HepG2 (cell line): ENCODE data around the gene SLC16A3. TPM values are rescaled to one million over a fixed set of nuclear protein-coding genes. Genes with fewer than 3 reads are reported as not detected.

Source experiments
- ATAC-seq: fragments of 200-7000 bp; cut with Tn5 transposase; 3 replicates; pipeline ENCODE4 v1.9.1; 2020; ENCODE audit warnings: mild to moderate bottlenecking, moderate library complexity
- BruUV-seq: library from RNA; stranded (reverse); fragments of 400-500 nt; replicated peaks from 2 replicates; lab custom pipeline; 2021; lab: Mats Ljungman, UMichigan
- CTCF ChIA-PET: fragments of 300-600 bp; formaldehyde crosslinking; extraction: SDS; loops from one replicate; lab custom pipeline; 2021; ENCODE audit warnings: low total read pairs, inconsistent platforms, low intra/inter-chr PET ratio; lab: Yijun Ruan, JAX
- POLR2A ChIA-PET: fragments of 350-600 bp; sonication (Branson Sonifier 250); formaldehyde crosslinking; loops from one replicate; lab custom pipeline; 2020; ENCODE audit warnings: antibody characterized with exemption, inconsistent platforms; lab: Yijun Ruan, JAX
- DNase-seq: peaks from one replicate; pipeline ENCODE4 v3.0.0-alpha.2; 2015; ENCODE audit warnings: low spot score
- FAIRE-seq: peaks from 3 replicates; lab custom pipeline; 2011; peaks lifted over from hg19 to GRCh38; lab: Jason Lieb, UNC
- H2AFZ ChIP-seq: one replicate; pipeline ENCODE4 v1.6.1; 2011; ENCODE audit warnings: low read length, inconsistent platforms
- H3K27ac ChIP-seq: fragments of 300-600 bp; 3 replicates; pipeline ENCODE4 v1.8.0; 2011; ENCODE audit warnings: mixed run types, mild to moderate bottlenecking, mixed read lengths, low read length, inconsistent platforms; ENCODE audit not compliant: insufficient read depth; ENCODE audit errors: extremely low read length
- H3K27me3 ChIP-seq, 2 experiments: fragments of 200-600 bp in 1 of 2; 2 replicates in 1 of 2; 3 replicates in 1 of 2; pipeline versions ENCODE4 v1.6.0 to v1.8.0; 2011; ENCODE audit warnings: low read length in 2 of 2, mild to moderate bottlenecking in 2 of 2, moderate library complexity in 2 of 2, inconsistent platforms in 1 of 2; ENCODE audit not compliant: insufficient read depth in 2 of 2, control insufficient read depth in 1 of 2
- H3K36me3 ChIP-seq, 2 experiments: fragments of 200-600 bp in 1 of 2; replicated peaks in 1 of 2; 2 replicates in 1 of 2; 3 replicates in 1 of 2; pipeline versions ENCODE4 v1.5.1 to v1.8.0; 2011; ENCODE audit warnings: low read length in 2 of 2, inconsistent platforms in 1 of 2; ENCODE audit not compliant: insufficient read depth in 2 of 2, control insufficient read depth in 1 of 2
- H3K4me1 ChIP-seq: 2 replicates; pipeline ENCODE4 v1.5.1; 2012; ENCODE audit warnings: low read length, inconsistent platforms; ENCODE audit not compliant: insufficient read depth
- H3K4me2 ChIP-seq: 2 replicates; pipeline ENCODE4 v1.6.0; 2011; ENCODE audit warnings: low read depth, low read length, inconsistent platforms
- H3K4me3 ChIP-seq, 3 experiments: fragments of 200-600 bp in 1 of 3; sonication (generic), shearing (Covaris generic) in 1 of 3; replicated peaks in 1 of 3; 2 replicates each; pipeline ENCODE4 v1.5.1; 2011 to 2016; ENCODE audit warnings: low read length in 3 of 3, inconsistent platforms in 2 of 3, low read depth in 2 of 3, mild to moderate bottlenecking in 2 of 3, control low read depth in 1 of 3, mixed read lengths in 1 of 3; ENCODE audit not compliant: insufficient read depth in 1 of 3
- H3K79me2 ChIP-seq: one replicate; pipeline ENCODE4 v1.6.1; 2011; ENCODE audit warnings: low read length, inconsistent platforms; ENCODE audit not compliant: insufficient read depth
- H3K9ac ChIP-seq: 2 replicates; pipeline ENCODE4 v1.6.0; 2011; ENCODE audit warnings: mild to moderate bottlenecking, low read depth, low read length, inconsistent platforms; ENCODE audit not compliant: insufficient read depth
- H3K9me3 ChIP-seq: 2 replicates; pipeline ENCODE4 v1.5.1; 2012; ENCODE audit warnings: mild to moderate bottlenecking, low read length
- H4K20me1 ChIP-seq: 2 replicates; pipeline ENCODE4 v1.6.0; 2011; ENCODE audit warnings: inconsistent platforms, mild to moderate bottlenecking, low read length, moderate library complexity; ENCODE audit not compliant: insufficient read depth
- AGO2 ChIP-seq: fragments of 200-400 bp; formaldehyde crosslinking; optimal IDR thresholded peaks from 2 replicates; pipeline ENCODE3; 2017; ENCODE audit warnings: mild to moderate bottlenecking, low read depth, low read length, moderate library complexity
- DRAP1 ChIP-seq: IDR thresholded peaks from 2 replicates; pipeline ENCODE4 v1.6.1; 2016; ENCODE audit warnings: missing genetic modification reagents, missing compliant biosample characterization
- KAT2B ChIP-seq: fragments of 150-350 bp; IDR thresholded peaks from 2 replicates; pipeline ENCODE4 v1.6.1; 2014; ENCODE audit warnings: low read depth, low read length, borderline replicate concordance
- KLF11 ChIP-seq: IDR thresholded peaks from 2 replicates; pipeline ENCODE4 v1.6.1; 2016; ENCODE audit warnings: missing compliant biosample characterization
- MYNN ChIP-seq: sonication (generic); formaldehyde crosslinking; IDR thresholded peaks from 2 replicates; pipeline ENCODE4 v1.4.0; 2020; ENCODE audit warnings: mild to moderate bottlenecking, low read depth, missing genetic modification reagents
- WGBS: methylation state at CpG from one replicate; pipeline ENCODE4 v1.1.6; 2017; ENCODE audit warnings: low lambda C conversion rate; 5-methylcytosine and 5-hydroxymethylcytosine counted together
- in situ Hi-C: cut with HindIII; loops from 2 replicates; pipeline ENCODE4 v1.10.0; 2017; ENCODE audit warnings: low pct_unique_long_range_greater_than_20kb; ENCODE audit not compliant: extremely low pct_ligation_motif_present
- intact Hi-C: fragments of 100-400 bp; cut with micrococcal nuclease; formaldehyde crosslinking; loops from one replicate; pipeline ENCODE4 v1.10.0; 2022; ENCODE audit not compliant: unreplicated experiment
- polyA plus RNA-seq, 8 experiments: library from polyadenylated mRNA; depleted of rRNA in 3 of 8; stranded (reverse) in 7 of 8; unstranded in 1 of 8; fragments of >200 nt; fragmentation: Illumina TruSeq in 4 of 8; extraction: Trizol in 4 of 8; gene quantifications; 2 replicates each; pipeline versions ENCODE4 v1.2.1 to v1.2.3, GENCODE V29; 2011 to 2016; ENCODE audit warnings: low read depth in 4 of 8, missing spikeins in 1 of 8, mixed read lengths in 1 of 8; ENCODE audit not compliant: insufficient read depth in 1 of 8
- total RNA-seq, 5 experiments: library from RNA; depleted of rRNA; stranded (reverse); fragments of >200 nt; fragmentation: Illumina TruSeq; extraction: Trizol; gene quantifications; 2 replicates each; pipeline ENCODE4 v1.2.3, GENCODE V29; 2016; ENCODE audit warnings: low read depth in 1 of 5
- TF ChIP-seq, protein P1 (sequence below): sonication (generic); formaldehyde crosslinking; IDR thresholded peaks from 2 replicates; pipeline ENCODE4 v1.9.0; 2021; ENCODE audit warnings: mild to moderate bottlenecking, missing genetic modification reagents
- TF ChIP-seq, protein P2 (sequence below): sonication (generic); formaldehyde crosslinking; IDR thresholded peaks from 2 replicates; pipeline ENCODE4 v1.5.1; 2020; ENCODE audit warnings: mild to moderate bottlenecking, missing genetic modification reagents, moderate library complexity

Gene SLC16A3
- total and polyA plus RNA-seq, 2 of the 13 experiments (the other 11 are each of a cell fraction or from before 2014, with no cell fraction given) = 242 to 349 TPM

GRCh38 chr17:82203920-82204319 lies 24.9 kb upstream of the SLC16A3 start:
- intact Hi-C loops (no loop called here), in situ Hi-C loops (no loop called here)
- no peak for ATAC-seq
- Histone ChIP-seq H3K36me3 (peaks cover 2 to 3% of the 10 kb centered on the region in 2 experiments; a peak in 2 of 5 replicates), H3K4me3 (no peak overlapping the region), H3K4me1 (peaks cover 20% of the 10 kb centered on the region), H3K9ac (no peak overlapping the region), H3K27ac (no peak overlapping the region), H4K20me1 (no peaks in the 10 kb centered on the region), H3K27me3 (no peaks in the 10 kb centered on the region), H3K4me2 (no peak overlapping the region), H3K79me2 (no peaks in the 10 kb centered on the region), H3K9me3 (no peaks in the 10 kb centered on the region), H2AFZ (no peak overlapping the region)
- CTCF ChIA-PET = no interaction called here
- WGBS = 84% methylated on average over 19 of the region's 19 CpGs
- no peak for DNase-seq
- FAIRE-seq = no peak
- POLR2A ChIA-PET = no interaction called here
- no TSS peak for BruUV-seq
- TF ChIP-seq, protein P1, sequence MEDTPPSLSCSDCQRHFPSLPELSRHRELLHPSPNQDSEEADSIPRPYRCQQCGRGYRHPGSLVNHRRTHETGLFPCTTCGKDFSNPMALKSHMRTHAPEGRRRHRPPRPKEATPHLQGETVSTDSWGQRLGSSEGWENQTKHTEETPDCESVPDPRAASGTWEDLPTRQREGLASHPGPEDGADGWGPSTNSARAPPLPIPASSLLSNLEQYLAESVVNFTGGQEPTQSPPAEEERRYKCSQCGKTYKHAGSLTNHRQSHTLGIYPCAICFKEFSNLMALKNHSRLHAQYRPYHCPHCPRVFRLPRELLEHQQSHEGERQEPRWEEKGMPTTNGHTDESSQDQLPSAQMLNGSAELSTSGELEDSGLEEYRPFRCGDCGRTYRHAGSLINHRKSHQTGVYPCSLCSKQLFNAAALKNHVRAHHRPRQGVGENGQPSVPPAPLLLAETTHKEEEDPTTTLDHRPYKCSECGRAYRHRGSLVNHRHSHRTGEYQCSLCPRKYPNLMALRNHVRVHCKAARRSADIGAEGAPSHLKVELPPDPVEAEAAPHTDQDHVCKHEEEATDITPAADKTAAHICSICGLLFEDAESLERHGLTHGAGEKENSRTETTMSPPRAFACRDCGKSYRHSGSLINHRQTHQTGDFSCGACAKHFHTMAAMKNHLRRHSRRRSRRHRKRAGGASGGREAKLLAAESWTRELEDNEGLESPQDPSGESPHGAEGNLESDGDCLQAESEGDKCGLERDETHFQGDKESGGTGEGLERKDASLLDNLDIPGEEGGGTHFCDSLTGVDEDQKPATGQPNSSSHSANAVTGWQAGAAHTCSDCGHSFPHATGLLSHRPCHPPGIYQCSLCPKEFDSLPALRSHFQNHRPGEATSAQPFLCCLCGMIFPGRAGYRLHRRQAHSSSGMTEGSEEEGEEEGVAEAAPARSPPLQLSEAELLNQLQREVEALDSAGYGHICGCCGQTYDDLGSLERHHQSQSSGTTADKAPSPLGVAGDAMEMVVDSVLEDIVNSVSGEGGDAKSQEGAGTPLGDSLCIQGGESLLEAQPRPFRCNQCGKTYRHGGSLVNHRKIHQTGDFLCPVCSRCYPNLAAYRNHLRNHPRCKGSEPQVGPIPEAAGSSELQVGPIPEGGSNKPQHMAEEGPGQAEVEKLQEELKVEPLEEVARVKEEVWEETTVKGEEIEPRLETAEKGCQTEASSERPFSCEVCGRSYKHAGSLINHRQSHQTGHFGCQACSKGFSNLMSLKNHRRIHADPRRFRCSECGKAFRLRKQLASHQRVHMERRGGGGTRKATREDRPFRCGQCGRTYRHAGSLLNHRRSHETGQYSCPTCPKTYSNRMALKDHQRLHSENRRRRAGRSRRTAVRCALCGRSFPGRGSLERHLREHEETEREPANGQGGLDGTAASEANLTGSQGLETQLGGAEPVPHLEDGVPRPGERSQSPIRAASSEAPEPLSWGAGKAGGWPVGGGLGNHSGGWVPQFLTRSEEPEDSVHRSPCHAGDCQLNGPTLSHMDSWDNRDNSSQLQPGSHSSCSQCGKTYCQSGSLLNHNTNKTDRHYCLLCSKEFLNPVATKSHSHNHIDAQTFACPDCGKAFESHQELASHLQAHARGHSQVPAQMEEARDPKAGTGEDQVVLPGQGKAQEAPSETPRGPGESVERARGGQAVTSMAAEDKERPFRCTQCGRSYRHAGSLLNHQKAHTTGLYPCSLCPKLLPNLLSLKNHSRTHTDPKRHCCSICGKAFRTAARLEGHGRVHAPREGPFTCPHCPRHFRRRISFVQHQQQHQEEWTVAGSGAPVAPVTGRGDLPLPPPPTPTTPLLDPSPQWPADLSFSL (CRISPR knock-in tag) = no peak
- TF ChIP-seq, protein P2, sequence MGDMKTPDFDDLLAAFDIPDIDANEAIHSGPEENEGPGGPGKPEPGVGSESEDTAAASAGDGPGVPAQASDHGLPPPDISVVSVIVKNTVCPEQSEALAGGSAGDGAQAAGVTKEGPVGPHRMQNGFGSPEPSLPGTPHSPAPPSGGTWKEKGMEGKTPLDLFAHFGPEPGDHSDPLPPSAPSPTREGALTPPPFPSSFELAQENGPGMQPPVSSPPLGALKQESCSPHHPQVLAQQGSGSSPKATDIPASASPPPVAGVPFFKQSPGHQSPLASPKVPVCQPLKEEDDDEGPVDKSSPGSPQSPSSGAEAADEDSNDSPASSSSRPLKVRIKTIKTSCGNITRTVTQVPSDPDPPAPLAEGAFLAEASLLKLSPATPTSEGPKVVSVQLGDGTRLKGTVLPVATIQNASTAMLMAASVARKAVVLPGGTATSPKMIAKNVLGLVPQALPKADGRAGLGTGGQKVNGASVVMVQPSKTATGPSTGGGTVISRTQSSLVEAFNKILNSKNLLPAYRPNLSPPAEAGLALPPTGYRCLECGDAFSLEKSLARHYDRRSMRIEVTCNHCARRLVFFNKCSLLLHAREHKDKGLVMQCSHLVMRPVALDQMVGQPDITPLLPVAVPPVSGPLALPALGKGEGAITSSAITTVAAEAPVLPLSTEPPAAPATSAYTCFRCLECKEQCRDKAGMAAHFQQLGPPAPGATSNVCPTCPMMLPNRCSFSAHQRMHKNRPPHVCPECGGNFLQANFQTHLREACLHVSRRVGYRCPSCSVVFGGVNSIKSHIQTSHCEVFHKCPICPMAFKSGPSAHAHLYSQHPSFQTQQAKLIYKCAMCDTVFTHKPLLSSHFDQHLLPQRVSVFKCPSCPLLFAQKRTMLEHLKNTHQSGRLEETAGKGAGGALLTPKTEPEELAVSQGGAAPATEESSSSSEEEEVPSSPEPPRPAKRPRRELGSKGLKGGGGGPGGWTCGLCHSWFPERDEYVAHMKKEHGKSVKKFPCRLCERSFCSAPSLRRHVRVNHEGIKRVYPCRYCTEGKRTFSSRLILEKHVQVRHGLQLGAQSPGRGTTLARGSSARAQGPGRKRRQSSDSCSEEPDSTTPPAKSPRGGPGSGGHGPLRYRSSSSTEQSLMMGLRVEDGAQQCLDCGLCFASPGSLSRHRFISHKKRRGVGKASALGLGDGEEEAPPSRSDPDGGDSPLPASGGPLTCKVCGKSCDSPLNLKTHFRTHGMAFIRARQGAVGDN (CRISPR knock-in tag) = 0 out of 2 replicates have a peak, but pooled peaks have one; percentile 11
- TF ChIP-seq AGO2 = peak; percentile 41
- TF ChIP-seq KLF11 (CRISPR knock-in tag) = no peak
- TF ChIP-seq KAT2B = no peak
- no peak for TF ChIP-seq MYNN (CRISPR knock-in tag)
- no peak for TF ChIP-seq DRAP1 (CRISPR knock-in tag)
